Measurements from ENCODE around the gene NRN1.

The NRN1 gene

DNA sequence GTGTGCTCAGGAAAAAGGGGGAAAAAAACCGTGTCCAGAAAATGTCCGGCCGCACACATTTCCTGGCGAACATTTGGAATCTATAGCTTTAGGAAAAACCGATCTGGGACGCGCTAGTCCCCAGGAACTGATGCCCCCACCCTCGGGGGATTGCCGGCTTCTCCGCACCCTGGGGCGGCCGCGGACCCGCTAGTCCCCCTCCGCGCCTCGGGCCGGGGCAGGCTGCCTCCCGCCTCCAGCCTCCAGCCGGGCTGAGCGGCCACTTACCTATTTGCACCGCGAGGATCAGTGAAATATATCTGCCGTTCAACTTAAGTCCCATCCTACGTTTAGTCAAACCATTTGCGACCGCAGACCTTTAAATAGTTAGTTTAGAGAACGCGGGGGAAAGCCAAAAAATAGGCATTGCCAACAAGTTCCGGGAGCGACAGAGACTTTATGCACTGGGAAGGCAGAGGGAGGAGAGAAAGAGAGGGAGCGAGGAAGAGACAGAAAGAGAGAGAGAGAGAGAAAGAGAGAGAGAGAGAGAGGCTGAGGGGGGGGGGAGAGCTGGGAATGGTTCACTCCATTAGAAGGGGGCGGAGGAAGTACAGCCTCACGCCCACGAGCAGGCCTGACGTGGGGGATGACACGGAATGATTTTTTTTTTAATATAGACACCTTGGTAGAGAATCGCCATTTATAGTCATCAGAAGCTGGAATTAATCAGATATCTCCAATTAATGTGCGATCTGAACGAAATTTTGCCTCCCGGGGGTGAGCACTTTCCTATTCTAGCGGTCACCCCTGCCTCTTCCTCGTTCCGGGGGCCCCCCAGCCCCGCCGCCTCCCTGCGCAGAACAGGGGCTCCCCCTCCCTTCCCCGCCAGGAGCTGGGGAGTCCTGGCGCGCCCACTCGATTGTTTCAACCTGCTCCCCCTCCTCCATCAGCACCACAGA is at the start of gene NRN1:
NRN1 (minus strand) TSS at position 498 of the 938 bp plus-strand sequence; CDS start at position 322, 176 bp downstream.
- TF ChIP-seq, protein P1, sequence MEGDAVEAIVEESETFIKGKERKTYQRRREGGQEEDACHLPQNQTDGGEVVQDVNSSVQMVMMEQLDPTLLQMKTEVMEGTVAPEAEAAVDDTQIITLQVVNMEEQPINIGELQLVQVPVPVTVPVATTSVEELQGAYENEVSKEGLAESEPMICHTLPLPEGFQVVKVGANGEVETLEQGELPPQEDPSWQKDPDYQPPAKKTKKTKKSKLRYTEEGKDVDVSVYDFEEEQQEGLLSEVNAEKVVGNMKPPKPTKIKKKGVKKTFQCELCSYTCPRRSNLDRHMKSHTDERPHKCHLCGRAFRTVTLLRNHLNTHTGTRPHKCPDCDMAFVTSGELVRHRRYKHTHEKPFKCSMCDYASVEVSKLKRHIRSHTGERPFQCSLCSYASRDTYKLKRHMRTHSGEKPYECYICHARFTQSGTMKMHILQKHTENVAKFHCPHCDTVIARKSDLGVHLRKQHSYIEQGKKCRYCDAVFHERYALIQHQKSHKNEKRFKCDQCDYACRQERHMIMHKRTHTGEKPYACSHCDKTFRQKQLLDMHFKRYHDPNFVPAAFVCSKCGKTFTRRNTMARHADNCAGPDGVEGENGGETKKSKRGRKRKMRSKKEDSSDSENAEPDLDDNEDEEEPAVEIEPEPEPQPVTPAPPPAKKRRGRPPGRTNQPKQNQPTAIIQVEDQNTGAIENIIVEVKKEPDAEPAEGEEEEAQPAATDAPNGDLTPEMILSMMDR (IDR thresholded peaks at IDR 0.05; ENCODE audit: insufficient read depth, low read depth, low read length, missing control alignments) = no peak

GRCh38 chr6:6052216-6052615 is 45.5 kb upstream of the NRN1 start:
- H3K4me3 ChIP-seq (ENCODE audit: low read length) = no peak overlapping the region
- TF ChIP-seq, protein P1 (IDR thresholded peaks at IDR 0.05; ENCODE audit: insufficient read depth, low read depth, low read length, missing control alignments) = no peak
- DNase-seq (ENCODE audit: low read depth) = no peak

More for the DNA sequence above, at the start of gene NRN1:
- no peak within 1 kb of the TSS for H3K4me3 ChIP-seq (ENCODE audit: low read length)
- DNase-seq (ENCODE audit: low read depth) = no peak

DNA sequence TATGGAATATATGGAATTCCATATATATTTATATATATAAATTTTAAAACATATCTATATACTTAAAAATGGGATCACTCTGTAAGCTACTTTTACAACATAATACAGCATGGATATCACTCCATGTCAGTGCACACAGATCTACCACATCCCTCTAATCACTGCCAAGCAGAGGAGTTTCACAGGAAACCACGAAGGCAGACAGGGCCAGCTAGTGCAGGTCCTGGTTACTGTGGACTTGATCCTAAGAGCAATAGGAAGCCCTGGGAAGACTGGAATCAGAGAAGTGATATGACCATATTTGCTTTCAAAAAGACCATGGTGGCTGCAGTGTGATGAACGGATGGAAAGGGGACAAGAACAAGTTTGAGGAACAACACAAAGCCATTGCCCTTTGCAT is 40.0 kb upstream of the NRN1 start:
- no peak for DNase-seq (ENCODE audit: low read depth)
- no peak overlapping the region for H3K4me3 ChIP-seq (ENCODE audit: low read length)
- TF ChIP-seq, protein P1 (IDR thresholded peaks at IDR 0.05; ENCODE audit: insufficient read depth, low read depth, low read length, missing control alignments) = no peak

- TF ChIP-seq, protein P1 (IDR thresholded peaks at IDR 0.05; ENCODE audit: insufficient read depth, low read depth, low read length, missing control alignments) = no peak
- no peak for DNase-seq (ENCODE audit: low read depth)
- no peak overlapping the region for H3K4me3 ChIP-seq (ENCODE audit: low read length)
Measured at GRCh38 chr6:6039946-6040509, 33.3 kb upstream of the NRN1 start.

- H3K4me3 ChIP-seq (ENCODE audit: low read length) = no peak overlapping the region
- TF ChIP-seq, protein P1 (IDR thresholded peaks at IDR 0.05; ENCODE audit: insufficient read depth, low read depth, low read length, missing control alignments) = no peak
- DNase-seq (ENCODE audit: low read depth) = no peak
Measured at GRCh38 chr6:6037179-6037578, 30.5 kb upstream of the NRN1 start.

DNA sequence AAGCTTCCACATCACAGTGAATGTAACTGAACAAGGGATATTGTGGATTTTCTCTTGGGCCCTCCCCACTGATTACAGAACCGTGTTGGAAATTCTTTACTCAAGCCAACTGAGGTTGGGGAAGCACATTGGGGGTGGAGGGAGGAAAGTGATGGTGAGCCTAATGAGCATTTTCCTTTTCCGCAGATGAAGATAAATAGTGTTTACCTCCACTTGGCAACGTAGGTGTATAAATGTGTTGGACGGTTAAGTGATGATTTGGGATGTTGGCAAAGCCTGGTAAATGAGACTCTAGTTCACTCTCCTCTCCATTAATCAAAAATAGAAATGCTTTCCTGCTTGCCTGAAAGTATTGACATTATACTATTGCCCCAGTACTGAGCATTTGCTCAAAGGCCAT is 27.1 kb upstream of the NRN1 start:
- TF ChIP-seq, protein P1 (IDR thresholded peaks at IDR 0.05; ENCODE audit: insufficient read depth, low read depth, low read length, missing control alignments) = no peak
- H3K4me3 ChIP-seq (ENCODE audit: low read length) = no peak overlapping the region
- no peak for DNase-seq (ENCODE audit: low read depth)

Measured in epithelial cell of esophagus (primary cell).